ENCODE results near the gene DCLK3.

The DCLK3 gene

DNA sequence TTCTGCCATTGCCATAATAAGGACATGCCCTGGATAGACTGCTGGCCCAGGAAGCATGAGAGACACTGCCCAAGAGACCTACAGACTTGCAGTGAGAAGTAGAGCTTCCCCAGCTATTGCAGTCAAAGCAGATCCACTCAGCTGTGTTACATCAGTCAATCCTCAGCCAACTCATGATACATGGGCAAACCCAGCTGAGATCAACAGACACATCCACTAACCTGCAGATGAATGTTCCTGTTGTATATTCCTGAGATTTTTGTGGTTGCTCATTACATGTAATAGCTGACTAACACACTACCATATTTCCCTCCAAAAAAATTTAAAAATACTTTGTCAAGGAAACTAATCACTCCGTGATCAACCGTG lies 68.6 kb downstream of the DCLK3 start:
- H3K4me1 ChIP-seq (ENCODE audit: insufficient read depth, low read length), result no peaks in the 10 kb centered on the region
- H3K36me3 ChIP-seq (ENCODE audit: insufficient read depth, low read length), result no peaks in the 10 kb centered on the region
- H2AFZ ChIP-seq (ENCODE audit: low read depth, low read length), result no peak overlapping the region
- no peaks in the 10 kb centered on the region for H3K9me3 ChIP-seq (ENCODE audit: low read length)
- no peaks in the 10 kb centered on the region for H3K27me3 ChIP-seq (ENCODE audit: insufficient read depth, low read length)
- H3K4me3 ChIP-seq (ENCODE audit: low read length), result no peak overlapping the region

DNA sequence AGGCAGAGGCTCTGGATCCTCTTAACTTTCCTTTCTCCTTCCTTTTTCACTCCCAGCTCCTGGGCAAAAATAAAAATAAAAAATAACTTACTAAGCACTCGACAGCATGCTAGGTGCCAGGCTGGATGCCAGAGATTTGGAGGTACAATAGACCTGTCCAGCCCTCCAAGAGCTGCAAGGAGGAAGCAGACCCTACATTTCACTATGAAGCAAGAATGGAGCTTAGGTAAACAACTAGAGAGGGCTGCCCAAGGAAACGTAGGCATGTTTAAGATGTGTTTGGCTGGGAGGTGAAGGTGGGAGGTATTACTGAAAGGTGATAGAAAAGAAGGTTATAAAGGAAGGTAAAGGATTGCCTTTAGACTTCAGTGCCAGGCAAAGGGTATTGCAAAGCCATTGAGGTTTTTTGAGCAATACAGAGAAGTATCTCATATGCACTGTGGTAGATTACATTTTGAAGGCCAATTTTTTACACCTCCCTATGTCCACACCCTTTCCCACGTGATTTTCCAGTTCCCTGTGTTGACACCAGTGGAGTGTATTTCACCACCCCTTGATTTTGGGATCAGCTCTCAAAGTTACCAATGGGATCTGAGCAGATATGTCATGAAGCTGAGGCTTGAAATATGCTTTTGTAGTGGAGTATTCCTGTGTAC lies 69.1 kb downstream of the DCLK3 start:
- Histone ChIP-seq H3K4me1 (ENCODE audit: insufficient read depth, low read length) (no peaks in the 10 kb centered on the region), H3K36me3 (ENCODE audit: insufficient read depth, low read length) (no peaks in the 10 kb centered on the region), H3K4me3 (ENCODE audit: low read length) (no peak overlapping the region), H3K9me3 (ENCODE audit: low read length) (no peaks in the 10 kb centered on the region), H2AFZ (ENCODE audit: low read depth, low read length) (no peak overlapping the region), H3K27me3 (ENCODE audit: insufficient read depth, low read length) (no peaks in the 10 kb centered on the region)

DNA sequence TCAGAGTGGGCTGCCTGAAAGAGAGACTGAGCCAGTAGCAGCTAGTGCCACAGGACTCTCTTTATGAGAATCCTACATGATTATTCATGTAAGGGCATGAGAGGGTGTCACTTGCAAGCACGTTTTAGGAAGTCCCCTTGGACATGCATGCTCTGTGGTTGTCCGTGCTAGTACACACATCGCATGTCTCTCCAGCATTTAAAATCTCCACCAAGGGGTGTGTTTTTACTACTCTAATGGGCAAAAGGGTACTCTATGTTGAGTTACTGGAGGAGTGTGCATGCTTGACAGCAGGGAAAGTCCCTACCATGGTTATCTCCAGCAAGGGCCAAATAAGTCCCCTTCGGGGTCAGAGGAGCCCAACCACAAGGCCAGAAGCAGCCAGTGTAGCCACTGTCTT lies 70.7 kb downstream of the DCLK3 start:
- no peak overlapping the region for H3K4me3 ChIP-seq (ENCODE audit: low read length)
- no peaks in the 10 kb centered on the region for H3K36me3 ChIP-seq (ENCODE audit: insufficient read depth, low read length)
- no peaks in the 10 kb centered on the region for H3K27me3 ChIP-seq (ENCODE audit: insufficient read depth, low read length)
- no peaks in the 10 kb centered on the region for H3K4me1 ChIP-seq (ENCODE audit: insufficient read depth, low read length)
- no peak overlapping the region for H2AFZ ChIP-seq (ENCODE audit: low read depth, low read length)
- no peaks in the 10 kb centered on the region for H3K9me3 ChIP-seq (ENCODE audit: low read length)

DNA sequence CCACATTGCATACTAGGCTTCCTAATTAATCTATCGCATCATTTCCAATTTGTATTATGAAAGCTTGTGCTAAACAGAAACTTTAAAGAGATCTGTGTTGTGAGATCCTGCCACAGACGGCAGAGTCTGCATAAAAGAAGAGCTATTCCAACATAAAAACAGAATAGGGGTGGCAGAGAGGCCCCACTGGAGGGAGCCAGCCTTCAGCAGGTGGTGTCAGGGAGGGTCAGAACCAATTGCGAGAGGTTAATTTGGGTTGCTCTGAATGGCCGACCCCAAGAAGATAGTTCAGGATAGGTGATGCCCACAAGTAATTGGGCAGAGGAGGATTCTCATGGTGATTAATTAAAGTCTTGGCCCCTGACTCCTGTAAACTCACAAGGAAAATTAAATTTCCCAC lies 74.8 kb downstream of the DCLK3 start:
- Histone ChIP-seq H2AFZ (ENCODE audit: low read depth, low read length) (no peak overlapping the region), H3K4me1 (ENCODE audit: insufficient read depth, low read length) (no peaks in the 10 kb centered on the region), H3K36me3 (ENCODE audit: insufficient read depth, low read length) (no peaks in the 10 kb centered on the region), H3K27me3 (ENCODE audit: insufficient read depth, low read length) (no peaks in the 10 kb centered on the region), H3K4me3 (ENCODE audit: low read length) (no peak overlapping the region), H3K9me3 (ENCODE audit: low read length) (no peaks in the 10 kb centered on the region)

DNA sequence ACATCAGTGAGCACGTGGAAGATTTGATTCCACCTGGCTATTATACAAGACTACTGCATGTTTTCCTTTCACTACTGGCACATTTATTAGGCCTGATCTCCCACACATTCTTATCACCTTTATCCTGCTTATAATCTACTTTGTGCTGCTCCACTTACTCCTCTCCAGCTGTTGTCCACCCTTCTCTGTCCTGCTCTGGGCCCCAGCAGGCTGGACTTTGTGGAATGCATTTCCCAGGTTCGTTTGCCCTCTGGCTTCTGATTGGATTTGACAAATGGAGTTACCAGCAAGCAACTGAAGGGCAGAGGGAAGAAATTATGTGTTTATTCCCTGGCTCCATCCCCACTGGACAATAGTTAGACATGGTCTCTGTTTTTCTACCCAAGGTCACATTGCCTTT lies 75.5 kb downstream of the DCLK3 start:
- H3K4me1 ChIP-seq (ENCODE audit: insufficient read depth, low read length), result no peaks in the 10 kb centered on the region
- H3K36me3 ChIP-seq (ENCODE audit: insufficient read depth, low read length), result no peaks in the 10 kb centered on the region
- H3K27me3 ChIP-seq (ENCODE audit: insufficient read depth, low read length), result no peaks in the 10 kb centered on the region
- no peak overlapping the region for H3K4me3 ChIP-seq (ENCODE audit: low read length)
- no peak overlapping the region for H2AFZ ChIP-seq (ENCODE audit: low read depth, low read length)
- no peaks in the 10 kb centered on the region for H3K9me3 ChIP-seq (ENCODE audit: low read length)

DNA sequence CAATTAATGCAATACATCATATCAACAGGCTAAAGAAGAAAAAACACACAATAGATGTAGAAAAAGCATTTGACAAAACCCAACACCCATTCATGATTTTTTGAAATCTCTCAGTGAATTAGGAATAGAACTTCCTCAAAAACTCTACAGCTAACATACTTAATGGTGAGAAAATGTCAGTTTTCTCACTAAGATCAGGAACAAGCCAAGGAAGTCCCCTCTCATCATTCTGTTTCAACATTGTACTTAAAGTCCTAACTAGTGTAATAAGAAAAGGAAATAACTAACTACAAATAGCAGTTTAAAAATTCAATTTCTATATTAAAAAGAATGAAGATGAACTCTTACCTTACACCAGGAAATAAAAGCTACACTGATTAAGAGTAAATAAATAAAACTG lies 77.8 kb downstream of the DCLK3 start:
- no peaks in the 10 kb centered on the region for H3K4me1 ChIP-seq (ENCODE audit: insufficient read depth, low read length)
- no peaks in the 10 kb centered on the region for H3K9me3 ChIP-seq (ENCODE audit: low read length)
- no peaks in the 10 kb centered on the region for H3K36me3 ChIP-seq (ENCODE audit: insufficient read depth, low read length)
- H2AFZ ChIP-seq (ENCODE audit: low read depth, low read length), result no peak overlapping the region
- H3K27me3 ChIP-seq (ENCODE audit: insufficient read depth, low read length), result no peaks in the 10 kb centered on the region
- no peak overlapping the region for H3K4me3 ChIP-seq (ENCODE audit: low read length)

DNA sequence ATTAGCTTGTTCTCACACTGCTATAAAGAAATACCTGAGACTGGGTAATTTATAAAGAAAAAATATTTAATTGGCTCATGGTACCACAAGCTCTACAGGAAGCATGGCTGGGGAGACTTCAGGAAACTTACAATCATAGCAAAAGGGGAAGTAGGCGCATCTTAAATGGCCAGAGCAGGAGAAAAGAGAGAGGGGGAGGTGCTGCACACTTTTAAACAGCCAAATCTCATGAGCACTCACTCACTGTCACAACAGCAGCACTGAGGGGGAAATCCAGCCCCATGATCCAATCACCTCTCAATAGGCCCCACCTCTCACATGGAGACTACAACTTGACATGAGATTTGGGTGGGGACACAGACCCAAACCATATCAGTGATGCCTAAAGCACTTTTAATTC lies 82.5 kb downstream of the DCLK3 start:
- no peaks in the 10 kb centered on the region for H3K9me3 ChIP-seq (ENCODE audit: low read length)
- H3K4me3 ChIP-seq (ENCODE audit: low read length), result no peak overlapping the region
- no peaks in the 10 kb centered on the region for H3K27me3 ChIP-seq (ENCODE audit: insufficient read depth, low read length)
- H3K36me3 ChIP-seq (ENCODE audit: insufficient read depth, low read length), result no peaks in the 10 kb centered on the region
- no peak overlapping the region for H2AFZ ChIP-seq (ENCODE audit: low read depth, low read length)
- no peaks in the 10 kb centered on the region for H3K4me1 ChIP-seq (ENCODE audit: insufficient read depth, low read length)

DNA sequence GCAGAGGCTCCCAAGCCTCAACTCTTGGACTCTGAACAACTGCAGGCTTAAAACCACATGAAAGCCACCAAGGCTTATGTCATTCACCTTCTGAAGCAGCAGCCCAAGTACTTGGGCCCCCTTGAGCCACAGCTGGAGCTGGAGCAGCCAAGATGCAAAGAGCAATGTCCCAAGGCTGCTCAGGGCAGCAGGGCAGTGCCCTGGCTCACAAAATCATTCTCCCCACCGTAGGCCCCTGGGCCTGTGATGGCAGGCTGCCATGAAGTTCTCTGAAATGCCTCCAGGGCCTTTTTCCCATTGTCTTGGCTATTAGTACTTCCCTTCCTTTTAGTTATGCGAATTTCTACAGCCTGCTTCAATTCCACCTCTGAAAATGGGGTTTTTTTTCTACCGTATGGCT lies 83.4 kb downstream of the DCLK3 start:
- Histone ChIP-seq H3K4me3 (ENCODE audit: low read length) (no peak overlapping the region), H3K4me1 (ENCODE audit: insufficient read depth, low read length) (no peaks in the 10 kb centered on the region), H3K36me3 (ENCODE audit: insufficient read depth, low read length) (no peaks in the 10 kb centered on the region), H3K9me3 (ENCODE audit: low read length) (no peaks in the 10 kb centered on the region), H2AFZ (ENCODE audit: low read depth, low read length) (no peak overlapping the region), H3K27me3 (ENCODE audit: insufficient read depth, low read length) (no peaks in the 10 kb centered on the region)

DNA sequence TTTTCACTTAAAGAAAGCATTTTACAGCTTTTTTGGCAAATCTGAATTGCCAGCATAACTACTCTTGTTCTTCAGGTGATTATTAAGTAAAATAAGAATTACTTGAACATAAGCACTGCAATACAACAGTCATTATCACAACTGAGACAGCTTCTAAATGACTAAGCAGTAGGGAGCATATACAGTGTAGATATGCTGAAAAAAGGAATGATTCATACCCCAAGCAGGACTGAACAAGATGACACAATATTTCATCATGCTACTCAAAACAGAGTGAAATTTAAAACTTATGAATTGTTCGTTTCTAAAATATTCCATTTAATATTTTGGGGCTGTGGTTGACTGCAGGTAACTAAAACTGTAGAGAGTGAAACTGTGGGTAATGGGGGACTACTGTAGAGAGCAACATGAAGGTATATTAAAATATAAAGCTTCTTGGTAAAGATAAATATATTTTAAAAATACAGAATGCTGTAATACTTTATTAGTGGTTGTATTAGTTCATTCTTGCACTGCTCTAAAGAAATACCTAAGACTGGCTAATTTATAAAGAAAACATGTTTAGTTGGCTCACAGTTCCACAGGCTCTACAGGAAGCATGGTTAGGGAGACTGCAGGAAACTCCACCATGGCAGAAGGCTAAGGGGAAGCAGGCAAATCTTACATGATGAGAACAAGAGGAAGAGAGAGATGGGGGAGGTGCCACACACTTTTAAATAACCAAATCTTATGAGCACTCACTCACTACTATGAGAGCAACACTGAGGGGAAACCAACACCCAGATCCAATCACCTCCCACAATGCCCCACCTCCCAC lies 84.8 kb downstream of the DCLK3 start:
- no peak overlapping the region for H3K4me3 ChIP-seq (ENCODE audit: low read length)
- H3K9me3 ChIP-seq (ENCODE audit: low read length), result no peaks in the 10 kb centered on the region
- no peak overlapping the region for H2AFZ ChIP-seq (ENCODE audit: low read depth, low read length)
- H3K36me3 ChIP-seq (ENCODE audit: insufficient read depth, low read length), result no peaks in the 10 kb centered on the region
- no peaks in the 10 kb centered on the region for H3K27me3 ChIP-seq (ENCODE audit: insufficient read depth, low read length)
- H3K4me1 ChIP-seq (ENCODE audit: insufficient read depth, low read length), result no peaks in the 10 kb centered on the region

DNA sequence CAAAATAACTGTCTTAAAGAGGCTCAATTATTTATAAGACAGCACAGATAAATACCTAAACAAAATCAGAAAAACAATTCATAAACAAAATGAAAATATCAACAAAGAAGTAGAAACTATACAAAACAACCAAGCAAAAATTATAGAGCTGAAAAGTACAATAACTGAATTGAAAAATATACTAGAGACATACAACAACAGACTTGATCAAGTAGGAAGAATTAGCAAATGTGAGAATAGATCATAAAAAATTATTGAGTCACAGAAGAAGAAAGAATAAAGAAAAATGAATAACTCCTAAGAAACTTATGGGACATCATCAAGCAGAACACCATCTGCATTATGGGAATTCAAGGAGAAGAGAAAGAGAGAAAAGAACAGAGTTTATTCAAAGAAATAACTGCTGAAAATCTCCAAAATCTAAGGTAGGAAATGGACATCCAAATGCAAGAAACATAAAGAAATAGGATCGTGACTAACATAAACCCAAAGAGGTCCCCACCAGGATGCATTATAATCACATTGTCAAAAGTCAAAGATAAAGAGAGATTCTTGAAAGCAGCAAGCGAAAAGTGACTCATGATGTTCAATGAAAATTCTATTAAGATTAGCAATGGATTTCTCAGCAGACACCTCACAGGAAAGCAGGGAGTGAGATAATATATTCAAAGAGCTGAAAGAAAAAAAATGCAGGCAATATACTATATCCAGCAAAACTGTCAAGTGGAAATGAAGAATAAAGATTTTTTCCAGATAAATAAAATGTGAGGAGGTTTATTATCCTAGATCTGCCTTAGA lies 85.9 kb downstream of the DCLK3 start:
- Histone ChIP-seq H3K36me3 (ENCODE audit: insufficient read depth, low read length) (no peaks in the 10 kb centered on the region), H3K9me3 (ENCODE audit: low read length) (no peaks in the 10 kb centered on the region), H3K27me3 (ENCODE audit: insufficient read depth, low read length) (no peaks in the 10 kb centered on the region), H2AFZ (ENCODE audit: low read depth, low read length) (no peak overlapping the region), H3K4me3 (ENCODE audit: low read length) (no peak overlapping the region), H3K4me1 (ENCODE audit: insufficient read depth, low read length) (no peaks in the 10 kb centered on the region)

DNA sequence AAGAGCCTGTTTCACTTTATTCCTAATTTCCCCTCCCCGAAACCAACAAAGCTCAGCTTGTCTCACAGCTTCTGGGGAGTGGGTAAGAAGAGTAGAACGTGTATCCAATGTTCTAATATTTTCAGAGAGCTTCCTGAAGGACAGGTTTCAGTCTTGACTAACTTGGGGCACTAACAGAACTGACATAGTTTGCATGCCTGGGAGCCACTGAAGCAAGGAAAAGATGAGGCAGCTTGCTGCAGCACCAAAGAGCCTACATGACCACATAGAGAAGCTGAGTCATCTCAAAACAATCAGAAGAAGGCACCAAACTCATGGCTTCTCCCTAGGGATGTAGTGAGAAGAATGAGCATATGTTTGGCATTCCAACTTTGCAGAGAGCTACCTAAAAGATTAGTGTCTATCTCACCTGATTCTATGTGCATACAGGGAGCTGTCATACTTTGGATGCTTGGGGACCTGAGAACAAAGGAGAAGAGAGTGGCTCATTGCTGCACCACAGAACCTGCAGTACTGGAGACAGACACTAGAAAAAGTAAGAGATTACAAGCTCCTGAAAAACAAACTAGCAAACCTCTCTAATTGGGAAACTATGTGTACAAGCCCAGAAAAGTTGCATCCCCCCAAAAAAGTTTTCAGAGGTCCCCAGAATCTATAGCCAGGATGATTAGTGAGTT lies 86.9 kb downstream of the DCLK3 start:
- Histone ChIP-seq H3K27me3 (ENCODE audit: insufficient read depth, low read length) (no peaks in the 10 kb centered on the region), H3K4me3 (ENCODE audit: low read length) (no peak overlapping the region), H3K9me3 (ENCODE audit: low read length) (no peaks in the 10 kb centered on the region), H2AFZ (ENCODE audit: low read depth, low read length) (no peak overlapping the region), H3K4me1 (ENCODE audit: insufficient read depth, low read length) (no peaks in the 10 kb centered on the region), H3K36me3 (ENCODE audit: insufficient read depth, low read length) (no peaks in the 10 kb centered on the region)

DNA sequence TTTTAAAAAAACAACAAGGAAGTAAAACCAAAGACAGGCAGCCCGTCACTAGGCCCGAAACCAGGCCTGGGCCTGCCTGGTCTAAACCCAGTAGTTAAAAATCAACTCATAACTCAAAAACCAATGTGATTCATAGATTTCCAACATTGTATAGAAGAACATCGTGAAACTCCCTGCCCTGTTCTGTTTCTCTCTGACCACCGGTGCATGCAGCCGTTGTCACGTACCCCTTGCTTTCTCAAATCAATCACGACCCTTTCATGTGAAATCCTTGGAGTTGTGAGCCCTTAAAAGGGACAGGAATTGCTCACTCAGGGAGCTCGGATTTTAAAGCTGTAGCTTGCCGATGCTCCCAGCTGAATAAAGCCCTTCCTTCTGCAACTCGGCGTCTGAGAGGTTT lies 89.5 kb downstream of the DCLK3 start:
- no peak overlapping the region for H3K4me3 ChIP-seq (ENCODE audit: low read length)
- H2AFZ ChIP-seq (ENCODE audit: low read depth, low read length), result no peak overlapping the region
- no peaks in the 10 kb centered on the region for H3K36me3 ChIP-seq (ENCODE audit: insufficient read depth, low read length)
- H3K9me3 ChIP-seq (ENCODE audit: low read length), result no peaks in the 10 kb centered on the region
- no peaks in the 10 kb centered on the region for H3K4me1 ChIP-seq (ENCODE audit: insufficient read depth, low read length)
- no peaks in the 10 kb centered on the region for H3K27me3 ChIP-seq (ENCODE audit: insufficient read depth, low read length)

DNA sequence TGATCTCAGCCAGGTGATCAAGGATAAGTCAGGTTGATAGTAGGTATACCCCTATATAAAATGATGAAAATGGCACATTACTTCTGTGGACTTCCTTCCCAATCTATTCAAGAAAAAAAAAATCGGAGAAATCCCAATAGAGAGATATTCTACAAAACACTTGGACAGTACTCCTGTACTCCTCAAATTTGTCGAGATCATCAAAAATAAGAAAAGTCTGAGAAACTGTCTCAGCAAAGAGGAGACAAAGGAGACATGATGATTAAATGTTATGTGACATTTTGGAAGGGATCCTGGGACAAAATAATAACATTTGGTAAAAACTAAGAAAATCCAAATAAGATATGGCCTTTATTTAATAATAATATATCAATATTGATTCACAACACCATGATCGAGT lies 94.6 kb downstream of the DCLK3 start:
- no peak overlapping the region for H3K4me3 ChIP-seq (ENCODE audit: low read length)
- no peaks in the 10 kb centered on the region for H3K4me1 ChIP-seq (ENCODE audit: insufficient read depth, low read length)
- no peaks in the 10 kb centered on the region for H3K27me3 ChIP-seq (ENCODE audit: insufficient read depth, low read length)
- no peaks in the 10 kb centered on the region for H3K36me3 ChIP-seq (ENCODE audit: insufficient read depth, low read length)
- H2AFZ ChIP-seq (ENCODE audit: low read depth, low read length), result no peak overlapping the region
- H3K9me3 ChIP-seq (ENCODE audit: low read length), result no peaks in the 10 kb centered on the region
